Skeletal muscle satellite cell (primary cell): Measurements from ENCODE around the gene IWS1.
A peak's percentile ranks its signal among the peaks of the same experiment; 100 is the strongest.

Source experiments
- H3K27me3 ChIP-seq: 2 replicates; pipeline ENCODE4 v1.7.0; 2013; ENCODE audit warnings: low read length; ENCODE audit not compliant: control insufficient read depth, insufficient read depth
- H3K36me3 ChIP-seq: 2 replicates; pipeline ENCODE4 v1.7.0; 2013; ENCODE audit warnings: mild to moderate bottlenecking, control low read depth, low read length; ENCODE audit not compliant: insufficient read depth
- H3K4me1 ChIP-seq: 2 replicates; pipeline ENCODE4 v1.7.0; 2013; ENCODE audit warnings: low read length; ENCODE audit not compliant: control insufficient read depth, insufficient read depth
- H3K4me2 ChIP-seq: 2 replicates; pipeline ENCODE4 v1.7.0; 2013; ENCODE audit warnings: mild to moderate bottlenecking, low read length
- H3K4me3 ChIP-seq: 2 replicates; pipeline ENCODE4 v1.7.0; 2013; ENCODE audit warnings: low read length
- H3K9ac ChIP-seq: 2 replicates; pipeline ENCODE4 v1.7.0; 2013; ENCODE audit warnings: mild to moderate bottlenecking, low read depth, low read length, moderate library complexity
- H3K9me3 ChIP-seq: replicated peaks from 2 replicates; pipeline ENCODE4 v1.7.0; 2013; ENCODE audit warnings: mild to moderate bottlenecking, control low read depth, low read length

The IWS1 gene

GRCh38 chr2:127510073-127510472 lies 16.2 kb downstream of the IWS1 start:
- no peaks in the 10 kb centered on the region for H3K9me3 ChIP-seq
- H3K4me2 ChIP-seq = no peak overlapping the region
- H3K9ac ChIP-seq = no peak overlapping the region
- no peaks in the 10 kb centered on the region for H3K27me3 ChIP-seq
- peaks cover 14% of the 10 kb centered on the region for H3K36me3 ChIP-seq
- H3K4me3 ChIP-seq = no peak overlapping the region
- H3K4me1 ChIP-seq = peaks cover 60% of the 10 kb centered on the region

- Histone ChIP-seq H3K36me3 (peaks cover 21% of the 10 kb centered on the region), H3K9me3 (no peaks in the 10 kb centered on the region), H3K9ac (peak overlapping the region; percentile 65), H3K4me3 (no peak overlapping the region), H3K4me1 (peaks cover 46% of the 10 kb centered on the region), H3K4me2 (peak overlapping the region; percentile 71), H3K27me3 (no peaks in the 10 kb centered on the region)
Measured at GRCh38 chr2:127508631-127509034, 17.7 kb downstream of the IWS1 start.

GRCh38 chr2:127508023-127508630 lies 18.2 kb downstream of the IWS1 start:
- peak overlapping the region; percentile 69 for H3K4me2 ChIP-seq
- H3K36me3 ChIP-seq = peaks cover 25% of the 10 kb centered on the region
- H3K4me3 ChIP-seq = peak overlapping the region; percentile 37
- H3K9me3 ChIP-seq = no peaks in the 10 kb centered on the region
- peaks cover 41% of the 10 kb centered on the region for H3K4me1 ChIP-seq
- H3K27me3 ChIP-seq = no peaks in the 10 kb centered on the region
- H3K9ac ChIP-seq = peak overlapping the region; percentile 52

- Histone ChIP-seq H3K4me1 (peaks cover 40% of the 10 kb centered on the region), H3K4me3 (no peak overlapping the region), H3K9ac (no peak overlapping the region), H3K4me2 (no peak overlapping the region), H3K36me3 (peaks cover 38% of the 10 kb centered on the region), H3K9me3 (no peaks in the 10 kb centered on the region), H3K27me3 (no peaks in the 10 kb centered on the region)
Measured at GRCh38 chr2:127506510-127506909, 19.8 kb downstream of the IWS1 start.

- no peak overlapping the region for H3K9ac ChIP-seq
- H3K4me3 ChIP-seq = no peak overlapping the region
- H3K36me3 ChIP-seq = peaks cover 53% of the 10 kb centered on the region
- H3K4me2 ChIP-seq = peak overlapping the region; percentile 13
- no peaks in the 10 kb centered on the region for H3K27me3 ChIP-seq
- H3K4me1 ChIP-seq = peaks cover 32% of the 10 kb centered on the region
- no peaks in the 10 kb centered on the region for H3K9me3 ChIP-seq
Measured at GRCh38 chr2:127504552-127505430, 21.5 kb downstream of the IWS1 start.

- H3K27me3 ChIP-seq = no peaks in the 10 kb centered on the region
- H3K4me2 ChIP-seq = no peak overlapping the region
- peaks cover 26% of the 10 kb centered on the region for H3K4me1 ChIP-seq
- peaks cover 59% of the 10 kb centered on the region for H3K36me3 ChIP-seq
- no peaks in the 10 kb centered on the region for H3K9me3 ChIP-seq
- no peak overlapping the region for H3K4me3 ChIP-seq
- H3K9ac ChIP-seq = no peak overlapping the region
Measured at GRCh38 chr2:127503491-127503890, 22.8 kb downstream of the IWS1 start.

GRCh38 chr2:127498386-127498785 lies 27.9 kb downstream of the IWS1 start:
- H3K36me3 ChIP-seq = peaks cover 84% of the 10 kb centered on the region
- no peaks in the 10 kb centered on the region for H3K9me3 ChIP-seq
- H3K9ac ChIP-seq = no peak overlapping the region
- no peak overlapping the region for H3K4me3 ChIP-seq
- peaks cover 12% of the 10 kb centered on the region for H3K4me1 ChIP-seq
- H3K4me2 ChIP-seq = peak overlapping the region; percentile 19
- H3K27me3 ChIP-seq = no peaks in the 10 kb centered on the region

GRCh38 chr2:127490283-127490682 lies 36.0 kb downstream of the IWS1 start:
- Histone ChIP-seq H3K4me1 (no peaks in the 10 kb centered on the region), H3K9ac (no peak overlapping the region), H3K27me3 (no peaks in the 10 kb centered on the region), H3K9me3 (no peaks in the 10 kb centered on the region), H3K4me2 (no peak overlapping the region), H3K36me3 (peaks cover 89% of the 10 kb centered on the region), H3K4me3 (no peak overlapping the region)

GRCh38 chr2:127486247-127487058 lies 39.8 kb downstream of the IWS1 start:
- H3K9me3 ChIP-seq = no peaks in the 10 kb centered on the region
- H3K27me3 ChIP-seq = no peaks in the 10 kb centered on the region
- H3K4me1 ChIP-seq = no peaks in the 10 kb centered on the region
- no peak overlapping the region for H3K4me3 ChIP-seq
- H3K4me2 ChIP-seq = no peak overlapping the region
- no peak overlapping the region for H3K9ac ChIP-seq
- peaks cover 75% of the 10 kb centered on the region for H3K36me3 ChIP-seq

GRCh38 chr2:127485694-127486071 lies 40.6 kb downstream of the IWS1 start:
- Histone ChIP-seq H3K4me1 (no peaks in the 10 kb centered on the region), H3K9me3 (no peaks in the 10 kb centered on the region), H3K9ac (no peak overlapping the region), H3K4me3 (no peak overlapping the region), H3K4me2 (no peak overlapping the region), H3K27me3 (no peaks in the 10 kb centered on the region), H3K36me3 (peaks cover 77% of the 10 kb centered on the region)

- Histone ChIP-seq H3K9ac (no peak overlapping the region), H3K9me3 (no peaks in the 10 kb centered on the region), H3K27me3 (no peaks in the 10 kb centered on the region), H3K4me1 (no peaks in the 10 kb centered on the region), H3K36me3 (peaks cover 77% of the 10 kb centered on the region), H3K4me3 (no peak overlapping the region), H3K4me2 (no peak overlapping the region)
Measured at GRCh38 chr2:127485051-127485693, 41.1 kb downstream of the IWS1 start.
